PC-3 (cell line): ENCODE measurements around the gene PAGR1. TPM values are rescaled to one million over a fixed set of nuclear protein-coding genes. Genes with fewer than 3 reads are reported as not detected.

Experiments
- ATAC-seq: fragments of 200-7000 bp; cut with Tn5 transposase; 2 replicates; pipeline ENCODE4 v1.9.1; 2020; ENCODE audit warnings: mild to moderate bottlenecking, moderate library complexity
- BruUV-seq: library from RNA; stranded (reverse); fragments of 400-500 nt; replicated peaks from 2 replicates; lab custom pipeline; 2021; lab: Mats Ljungman, UMichigan
- CTCF ChIA-PET: fragments of 300-600 bp; sonication (Branson Sonifier 250); formaldehyde crosslinking; loops from one replicate; lab custom pipeline; 2022; ENCODE audit warnings: antibody characterized with exemption; lab: Charles Lee
- POLR2A ChIA-PET: fragments of 300-600 bp; sonication (Branson Sonifier 250); formaldehyde crosslinking; loops from one replicate; lab custom pipeline; 2022; ENCODE audit warnings: antibody characterized with exemption; ENCODE audit not compliant: unreplicated experiment; lab: Charles Lee
- DNase-seq: peaks from one replicate; pipeline ENCODE4 v3.0.0-alpha.2; 2015
- H2AFZ ChIP-seq: fragments of 300-600 bp; sonication (generic); 2 replicates; pipeline ENCODE4 v1.6.0; 2016; ENCODE audit warnings: antibody characterized with exemption, low read length
- H3F3A ChIP-seq: fragments of 300-600 bp; sonication (generic); one replicate; pipeline ENCODE4 v1.6.0; 2017; ENCODE audit warnings: antibody characterized with exemption, low read length, control low read depth, mild to moderate bottlenecking; ENCODE audit not compliant: unreplicated experiment
- H3K27ac ChIP-seq: fragments of 300-600 bp; sonication (generic); 2 replicates; pipeline ENCODE4 v1.5.1; 2016; ENCODE audit warnings: mild to moderate bottlenecking, low read length
- H3K27me3 ChIP-seq: fragments of 300-600 bp; sonication (generic); 2 replicates; pipeline ENCODE4 v1.6.1; 2016; ENCODE audit warnings: low read length, mixed read lengths
- H3K36me3 ChIP-seq: fragments of 300-600 bp; sonication (generic); 2 replicates; pipeline ENCODE4 v1.6.1; 2016; ENCODE audit warnings: low read depth, mixed run types, low read length, mixed read lengths
- H3K4me1 ChIP-seq: fragments of 300-600 bp; sonication (generic); 2 replicates; pipeline ENCODE4 v1.5.1; 2016; ENCODE audit warnings: low read length; ENCODE audit not compliant: insufficient read depth
- H3K4me2 ChIP-seq: fragments of 300-600 bp; sonication (generic); 2 replicates; pipeline ENCODE4 v1.6.0; 2016; ENCODE audit warnings: low read length
- H3K4me3 ChIP-seq: fragments of 300-600 bp; sonication (generic); 2 replicates; pipeline ENCODE4 v1.5.1; 2016; ENCODE audit warnings: mild to moderate bottlenecking, low read length, mixed read lengths
- H3K79me2 ChIP-seq: fragments of 300-600 bp; sonication (generic); 2 replicates; pipeline ENCODE4 v1.6.1; 2017; ENCODE audit warnings: low read length, mixed read lengths
- H3K9ac ChIP-seq: fragments of 300-600 bp; sonication (generic); 2 replicates; pipeline ENCODE4 v1.6.0; 2016; ENCODE audit warnings: mild to moderate bottlenecking, low read length
- H3K9me2 ChIP-seq: fragments of 300-600 bp; sonication (generic); replicated peaks from 2 replicates; pipeline ENCODE4 v1.6.1; 2016; ENCODE audit warnings: mixed run types, low read length, mixed read lengths
- H3K9me3 ChIP-seq: fragments of 300-600 bp; sonication (generic); 2 replicates; pipeline ENCODE4 v1.6.1; 2016; ENCODE audit warnings: low read length, mixed read lengths
- H4K20me1 ChIP-seq: fragments of 300-600 bp; sonication (generic); 2 replicates; pipeline ENCODE4 v1.6.1; 2016; ENCODE audit warnings: low read length, mixed read lengths
- CTCF ChIP-seq: fragments of 300-600 bp; sonication (generic); conservative IDR thresholded peaks from 2 replicates; pipeline ENCODE4 v1.5.1; 2017; ENCODE audit warnings: antibody characterized with exemption, low read depth, mild to moderate bottlenecking, low read length
- EZH2 ChIP-seq: fragments of 300-600 bp; sonication (generic); IDR thresholded peaks from one replicate; pipeline ENCODE4 v1.6.1; 2017; ENCODE audit warnings: antibody characterized with exemption, mild to moderate bottlenecking, low read length; ENCODE audit not compliant: unreplicated experiment
- EZH2phosphoT487 ChIP-seq: fragments of 300-600 bp; sonication (generic); IDR thresholded peaks from 2 replicates; pipeline ENCODE4 v1.6.1; 2018; ENCODE audit warnings: mild to moderate bottlenecking, antibody characterized with exemption, low read length, borderline replicate concordance
- intact Hi-C: fragments of 100-400 bp; cut with micrococcal nuclease; formaldehyde crosslinking; loops from 2 replicates; pipeline ENCODE4 v1.9.0; 2023
- total RNA-seq: library from RNA; depleted of rRNA; stranded (reverse); fragments of >200 nt; gene quantifications from 2 replicates; pipeline ENCODE4 v1.2.3, GENCODE V29; 2014

Gene PAGR1
- total RNA-seq, 1 experiment from 2014 or later, result 53.8 TPM

- H3K4me3 ChIP-seq, result peak overlapping the region; percentile 76
- H2AFZ ChIP-seq, result no peak overlapping the region
- TF ChIP-seq EZH2phosphoT487 (no peak), CTCF (no peak), EZH2 (no peak)
- ChIA-PET CTCF (interaction anchor here (0.6 to 2.7 kb wide), 6 partner anchors 22 to 102 kb away, joined by 5 to 9 read pairs (median 6); partner anchors contain the start of gene SEZ6L2), POLR2A (no interaction called here)
- peaks cover 38% of the 10 kb centered on the region for H3K79me2 ChIP-seq
- peak overlapping the region; percentile 56 for H3K9ac ChIP-seq
- intact Hi-C loops, result no loop called here
- no peaks in the 10 kb centered on the region for H3K27me3 ChIP-seq
- H4K20me1 ChIP-seq, result no peaks in the 10 kb centered on the region
- H3K4me1 ChIP-seq, result peaks cover 69% of the 10 kb centered on the region
- no peaks in the 10 kb centered on the region for H3K9me2 ChIP-seq
- H3K4me2 ChIP-seq, result peak overlapping the region; percentile 92
- H3K27ac ChIP-seq, result peak overlapping the region; percentile 62
- peaks cover 3% of the 10 kb centered on the region for H3F3A ChIP-seq
- ATAC-seq (peak; percentile 28), DNase-seq (peak; percentile 27)
- no peaks in the 10 kb centered on the region for H3K9me3 ChIP-seq
- no peaks in the 10 kb centered on the region; the same call in none of the 2 replicates for H3K36me3 ChIP-seq
- BruUV-seq, result TSS peak; percentile 75
These were observed 5.0 kb downstream of the PAGR1 start for GRCh38 chr16:29820730-29821642.

- Histone ChIP-seq H3K4me1 (peaks cover 73% of the 10 kb centered on the region), H3K9me2 (no peaks in the 10 kb centered on the region), H3K27ac (peak overlapping the region; percentile 62), H4K20me1 (no peaks in the 10 kb centered on the region), H3K4me2 (peak overlapping the region; percentile 92), H3K36me3 (no peaks in the 10 kb centered on the region; the same call in none of the 2 replicates), H3K79me2 (peaks cover 35% of the 10 kb centered on the region), H3K4me3 (peak overlapping the region; percentile 76; the same call in 1 of the 2 replicates), H3F3A (peaks cover 3% of the 10 kb centered on the region), H2AFZ (no peak overlapping the region), H3K9me3 (no peaks in the 10 kb centered on the region), H3K9ac (peak overlapping the region; percentile 56), H3K27me3 (no peaks in the 10 kb centered on the region)
- DNase-seq, result peak; percentile 50
- intact Hi-C loops, result no loop called here
- CTCF ChIA-PET, result interaction anchor here (0.8 to 1.0 kb wide), 2 partner anchors 27 to 77 kb away, joined by 6 to 7 read pairs; partner anchors contain the start of gene SEZ6L2
- BruUV-seq, result no TSS peak
- peak; percentile 10; the same call in 1 of the 2 replicates for ATAC-seq
- TF ChIP-seq EZH2, result no peak
- TF ChIP-seq EZH2phosphoT487, result no peak
- no peak for TF ChIP-seq CTCF
- POLR2A ChIA-PET, result no interaction called here
These were observed 5.7 kb downstream of the PAGR1 start for GRCh38 chr16:29821643-29822115.
